HEK293 (cell line): ENCODE results near the gene SLC4A8.

Experiments
- CTCF ChIP-seq: fragments of 450-650 bp; formaldehyde crosslinking; IDR thresholded peaks from 2 replicates; pipeline ENCODE4 v1.5.1; 2016; ENCODE audit warnings: missing biosample characterization, missing genetic modification characterization
- ZNF10 ChIP-seq: fragments of 450-650 bp; formaldehyde crosslinking; IDR thresholded peaks from 2 replicates; pipeline ENCODE4 v1.5.1; 2017; ENCODE audit warnings: missing biosample characterization, missing genetic modification characterization
- ZNF341 ChIP-seq: fragments of 450-650 bp; formaldehyde crosslinking; IDR thresholded peaks from 2 replicates; pipeline ENCODE4; 2016; ENCODE audit warnings: low read depth, missing biosample characterization, missing genetic modification characterization
- ZNF391 ChIP-seq: fragments of 450-650 bp; formaldehyde crosslinking; IDR thresholded peaks from 2 replicates; pipeline ENCODE4 v1.5.1; 2016; ENCODE audit warnings: low read depth, missing biosample characterization, missing genetic modification characterization, borderline replicate concordance
- ZNF416 ChIP-seq: fragments of 450-650 bp; formaldehyde crosslinking; IDR thresholded peaks from 2 replicates; pipeline ENCODE4 v1.5.1; 2016; ENCODE audit warnings: missing biosample characterization, missing genetic modification characterization
- ZNF776 ChIP-seq: fragments of 450-650 bp; formaldehyde crosslinking; IDR thresholded peaks from 2 replicates; pipeline ENCODE4 v1.5.0; 2017; ENCODE audit warnings: missing biosample characterization, missing genetic modification characterization, borderline replicate concordance
- ZSCAN16 ChIP-seq: fragments of 450-650 bp; formaldehyde crosslinking; IDR thresholded peaks from 2 replicates; pipeline ENCODE4 v1.5.1; 2016; ENCODE audit warnings: missing biosample characterization, missing genetic modification characterization

GRCh38 chr12:51531284-51531977, 106.8 kb downstream of the SLC4A8 start:
- TF ChIP-seq ZNF416 (tag by site-specific recombination) (no peak), CTCF (no peak), ZNF10 (tag by site-specific recombination) (no peak), ZNF776 (tag by site-specific recombination) (no peak), ZNF341 (tag by site-specific recombination) (no peak), ZSCAN16 (tag by site-specific recombination) (no peak), ZNF391 (tag by site-specific recombination) (no peak)
